K562 (cell line): Measurements from ENCODE around the gene INTS1. TPM values are rescaled to one million over a fixed set of nuclear protein-coding genes. Genes with fewer than 3 reads are reported as not detected.
"Not testable (repeated sequence)": the region's sequence is repeated elsewhere in the genome, so short reads cannot be mapped to it uniquely, and the experiment has no call there.

ENCODE experiments used
- ATAC-seq: fragments of 200-7000 bp; cut with Tn5 transposase; 3 replicates; pipeline ENCODE4 v1.9.1; 2020; ENCODE audit warnings: moderate library complexity
- BruUV-seq: library from RNA; stranded (reverse); fragments of 400-500 nt; replicated peaks from 2 replicates; lab custom pipeline; 2021; lab: Mats Ljungman, UMichigan
- CTCF ChIA-PET: fragments of 300-600 bp; formaldehyde crosslinking; extraction: SDS; loops from one replicate; lab custom pipeline; 2021; ENCODE audit warnings: low intra/inter-chr PET ratio; lab: Yijun Ruan, JAX
- POLR2A ChIA-PET: fragments of 300-600, 350-650 bp; sonication (Branson Sonifier 250); formaldehyde crosslinking; extraction: SDS; loops from one replicate; lab custom pipeline; 2021; ENCODE audit warnings: antibody characterized with exemption, inconsistent platforms; lab: Yijun Ruan, JAX
- DNase-seq, 4 experiments: peaks; one replicate each; pipeline versions ENCODE4 v3.0.0 to v3.0.0-alpha.2; 2011 to 2018; ENCODE audit warnings: low spot score in 3 of 4, mixed read lengths in 3 of 4; ENCODE audit errors: extremely low read depth in 1 of 4
- FAIRE-seq: peaks from 2 replicates; lab custom pipeline; 2011; peaks lifted over from hg19 to GRCh38; lab: Jason Lieb, UNC
- H2AFZ ChIP-seq: 2 replicates; pipeline ENCODE4 v1.6.0; 2011; ENCODE audit warnings: low read depth, low read length, control low read depth, inconsistent platforms
- H3K27ac ChIP-seq: fragments of 200-600 bp; 3 replicates; pipeline ENCODE4 v1.8.0; 2011; ENCODE audit warnings: low read depth, mild to moderate bottlenecking, control low read depth, inconsistent platforms, low read length, moderate library complexity, mixed read lengths; ENCODE audit errors: extremely low read depth
- H3K27me3 ChIP-seq, 2 experiments: fragments of 300-600 bp in 1 of 2; 2 replicates in 1 of 2; 3 replicates in 1 of 2; pipeline versions ENCODE4 v1.6.0 to v1.8.0; 2011; ENCODE audit warnings: inconsistent platforms in 2 of 2, low read length in 2 of 2, mild to moderate bottlenecking in 1 of 2, mixed read lengths in 1 of 2, moderate library complexity in 1 of 2; ENCODE audit not compliant: control insufficient read depth in 2 of 2, insufficient read depth in 2 of 2
- H3K36me3 ChIP-seq: fragments of 300-600 bp; 3 replicates; pipeline ENCODE4 v1.8.0; 2011; ENCODE audit warnings: mild to moderate bottlenecking, low read length, inconsistent platforms; ENCODE audit not compliant: control insufficient read depth, insufficient read depth
- H3K4me1 ChIP-seq, 2 experiments: fragments of 200-600 bp in 1 of 2; replicated peaks in 1 of 2; 2 replicates in 1 of 2; 3 replicates in 1 of 2; pipeline versions ENCODE4 v1.5.1 to v1.8.0; 2011; ENCODE audit warnings: inconsistent platforms in 2 of 2, low read length in 2 of 2, mild to moderate bottlenecking in 1 of 2, mixed read lengths in 1 of 2, moderate library complexity in 1 of 2; ENCODE audit not compliant: control insufficient read depth in 2 of 2, insufficient read depth in 2 of 2
- H3K4me2 ChIP-seq: 2 replicates; pipeline ENCODE4 v1.6.1; 2011; ENCODE audit warnings: low read length, control low read depth, inconsistent platforms, mixed read lengths; ENCODE audit not compliant: insufficient read depth
- H3K4me3 ChIP-seq: fragments of 200-600 bp; sonication (generic), shearing (Covaris generic); 2 replicates; pipeline ENCODE4 v1.5.1; 2016; ENCODE audit warnings: control low read depth, inconsistent platforms
- H3K79me2 ChIP-seq: fragments of 200-600 bp; 3 replicates; pipeline ENCODE4 v1.8.0; 2011; ENCODE audit warnings: low read length, inconsistent platforms; ENCODE audit not compliant: control insufficient read depth, insufficient read depth
- H3K9ac ChIP-seq, 2 experiments: 2 replicates each; pipeline versions ENCODE4 v1.6.0 to v1.6.1; 2011; ENCODE audit warnings: low read depth in 2 of 2, low read length in 2 of 2, control low read depth in 1 of 2, inconsistent platforms in 1 of 2, mild to moderate bottlenecking in 1 of 2, mixed read lengths in 1 of 2; ENCODE audit not compliant: insufficient read depth in 1 of 2
- H3K9me1 ChIP-seq: one replicate; pipeline ENCODE4 v1.6.0; 2011; ENCODE audit warnings: inconsistent platforms, mild to moderate bottlenecking, low read length, moderate library complexity; ENCODE audit not compliant: control insufficient read depth, insufficient read depth
- H3K9me3 ChIP-seq: replicated peaks from 2 replicates; pipeline ENCODE4 v1.5.1; 2011; ENCODE audit warnings: low read depth, low read length, inconsistent platforms; ENCODE audit not compliant: control insufficient read depth, insufficient read depth
- H4K20me1 ChIP-seq: replicated peaks from 2 replicates; pipeline ENCODE4 v1.6.1; 2011; ENCODE audit warnings: low read length, inconsistent platforms, mixed read lengths; ENCODE audit not compliant: control insufficient read depth, insufficient read depth
- EP300 ChIP-seq: IDR thresholded peaks from 2 replicates; pipeline ENCODE4 v1.6.1; 2012; ENCODE audit warnings: low read length, improper control_type of control experiment
- HDAC2 ChIP-seq: fragments of 450-650 bp; IDR thresholded peaks from 2 replicates; pipeline ENCODE4 v1.6.1; 2016; ENCODE audit warnings: mild to moderate bottlenecking
- HNRNPL ChIP-seq: fragments of 200-400 bp; formaldehyde crosslinking; IDR thresholded peaks from 2 replicates; pipeline ENCODE4 v1.6.1; 2017; ENCODE audit warnings: low read depth, mild to moderate bottlenecking, low read length
- PCBP1 ChIP-seq: fragments of 200-400 bp; formaldehyde crosslinking; IDR thresholded peaks from 2 replicates; pipeline ENCODE4 v1.6.1; 2018; ENCODE audit warnings: mild to moderate bottlenecking, low read depth, low read length; ENCODE audit not compliant: poor library complexity, severe bottlenecking
- POLR2G ChIP-seq: fragments of 200-400 bp; formaldehyde crosslinking; IDR thresholded peaks from 2 replicates; pipeline ENCODE4 v1.6.1; 2017; ENCODE audit warnings: low read depth, mild to moderate bottlenecking, antibody characterized with exemption, low read length, moderate library complexity
- RBFOX2 ChIP-seq: fragments of 200-400 bp; formaldehyde crosslinking; IDR thresholded peaks from 2 replicates; pipeline ENCODE4 v1.6.1; 2017; ENCODE audit warnings: low read depth, mild to moderate bottlenecking, low read length, moderate library complexity
- VEZF1 ChIP-seq: fragments of 200-800 bp; sonication (Bioruptor generic); IDR thresholded peaks from 2 replicates; pipeline ENCODE4 v1.6.1; 2017; ENCODE audit warnings: missing genetic modification characterization, missing compliant biosample characterization
- ZBTB33 ChIP-seq: sonication (generic); formaldehyde crosslinking; IDR thresholded peaks from 2 replicates; pipeline ENCODE4 v1.8.1; 2023; ENCODE audit warnings: mild to moderate bottlenecking, missing genetic modification reagents
- ZNF143 ChIP-seq: sonication (generic); formaldehyde crosslinking; IDR thresholded peaks from 2 replicates; pipeline ENCODE4 v1.9.0; 2022; ENCODE audit warnings: mild to moderate bottlenecking, missing genetic modification reagents
- WGBS: fragments of 100-300 bp; shearing (Covaris generic); methylation state at CpG from one replicate; pipeline ENCODE4 v1.1.6; 2016; ENCODE audit warnings: low coverage, mixed read lengths; ENCODE audit not compliant: insufficient coverage; ENCODE audit errors: missing lambda C conversion rate; 5-methylcytosine and 5-hydroxymethylcytosine counted together
- in situ Hi-C: fragments of 300-500 bp; cut with MboI; formaldehyde crosslinking; loops from 4 replicates; pipeline ENCODE4 v1.15.0; 2018; ENCODE audit warnings: inconsistent platforms, mixed read lengths
- intact Hi-C: fragments of 100-400 bp; cut with micrococcal nuclease; formaldehyde crosslinking; loops from 2 replicates; pipeline ENCODE4 v1.14.2; 2022
- polyA plus RNA-seq, 8 experiments: library from polyadenylated mRNA; depleted of rRNA in 4 of 8; stranded (reverse) in 5 of 8; unstranded in 3 of 8; fragments of >200 nt; fragmentation: Nextera tagmentation in 2 of 8; fragmentation: Illumina TruSeq in 1 of 8; extraction: Ambion mirVana in 2 of 8; extraction: Trizol in 1 of 8; gene quantifications; 2 replicates each; pipeline versions ENCODE4 v1.2.1 to v1.2.3, GENCODE V29; 2011 to 2014; ENCODE audit warnings: inconsistent platforms in 1 of 8, missing spikeins in 1 of 8
- total RNA-seq, 7 experiments: library from RNA; depleted of rRNA in 6 of 7; stranded (reverse); fragments of >200 nt in 6 of 7; fragmentation: Illumina TruSeq in 2 of 7; extraction: Trizol in 2 of 7; gene quantifications; 2 replicates each; pipeline versions ENCODE4 v1.2.1 to v1.2.3, GENCODE V29; 2011 to 2021; ENCODE audit warnings: low replicate concordance in 1 of 7

The INTS1 gene
- total and polyA plus RNA-seq, 9 of the 15 experiments (the other 6 are each of a cell fraction or from before 2014, with no cell fraction given), result 0.34 to 119 (median 18.5) TPM

DNA sequence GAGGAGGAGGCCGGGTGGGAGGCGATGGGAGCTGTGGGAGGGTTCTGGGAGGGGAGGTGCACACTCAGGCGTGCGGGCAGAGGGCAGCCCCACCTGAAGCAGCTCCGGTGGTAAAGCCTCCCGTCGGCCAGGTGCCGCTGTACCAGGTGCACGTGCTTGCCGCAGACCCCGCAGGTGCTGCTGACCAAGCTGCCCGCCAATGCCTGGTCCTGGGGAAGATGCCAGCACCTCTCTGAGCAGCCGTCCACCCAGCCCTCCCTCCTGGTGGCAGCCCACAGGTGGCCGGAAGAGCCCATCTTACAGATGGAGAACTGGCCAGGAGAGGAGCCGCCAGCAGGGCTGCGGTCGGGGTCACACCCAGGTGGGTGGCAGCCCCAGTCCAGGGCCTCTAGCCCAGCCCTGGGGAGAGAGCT lies 57.6 kb downstream of the INTS1 start (continued):
- no peak for TF ChIP-seq ZNF143 (CRISPR knock-in tag)
- TF ChIP-seq HNRNPL, result peak; percentile 34; the same call in 1 of the 2 replicates
- 0 out of 2 replicates have a peak, but pooled peaks have one; percentile 26 for TF ChIP-seq RBFOX2
- TF ChIP-seq EP300, result no peak
- TF ChIP-seq HDAC2, result no peak
- peak; percentile 45; the same call in 1 of the 2 replicates for TF ChIP-seq POLR2G
- TF ChIP-seq PCBP1, result peak; percentile 83
- peak; percentile 59 for TF ChIP-seq ZBTB33 (CRISPR knock-in tag)

DNA sequence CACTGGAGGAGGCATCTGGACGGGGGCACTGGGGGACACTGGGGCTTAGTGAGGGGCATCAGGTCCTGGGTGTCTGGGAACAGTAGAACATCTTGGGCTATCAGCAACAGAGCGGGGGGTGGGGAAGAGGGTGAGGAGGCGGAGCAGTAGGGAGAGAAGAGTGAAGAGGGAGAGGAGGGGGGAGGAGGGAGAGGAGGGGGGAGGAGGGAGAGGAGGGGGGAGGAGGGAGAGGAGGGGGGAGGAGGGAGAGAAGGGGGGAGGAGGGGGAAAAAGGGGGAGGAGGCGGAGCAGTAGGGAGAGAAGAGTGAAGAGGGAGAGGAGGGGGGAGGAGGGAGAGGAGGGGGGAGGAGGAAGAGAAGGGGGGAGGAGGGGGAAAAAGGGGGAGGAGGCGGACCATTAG lies 58.2 kb downstream of the INTS1 start:
- BruUV-seq, H2AFZ ChIP-seq, H3K27ac ChIP-seq, H3K4me2 ChIP-seq, H3K27me3 ChIP-seq, FAIRE-seq, H4K20me1 ChIP-seq, POLR2A ChIA-PET, H3K9me1 ChIP-seq, ATAC-seq, in situ Hi-C loops, H3K79me2 ChIP-seq, H3K9me3 ChIP-seq, intact Hi-C loops, CTCF ChIA-PET, H3K4me3 ChIP-seq: not testable (repeated sequence)
- DNase-seq, result peak in 2 of 4 experiments; percentile 29 to 59
- TF ChIP-seq PCBP1 (peak; percentile 11), VEZF1 (CRISPR knock-in tag) (peak; percentile 35; the same call in 1 of the 2 replicates)
- peaks cover 75% of the 10 kb centered on the region; the same call in 1 of the 3 replicates for H3K36me3 ChIP-seq
- H3K4me1 ChIP-seq, result peaks cover 0 to 76% of the 10 kb centered on the region in 2 experiments; a peak in 2 of 5 replicates
- 100% methylated on average over 1 of the region's 5 CpGs for WGBS
- H3K9ac ChIP-seq, result peak overlapping the region in 1 of 2 experiments; percentile 28; a peak in 2 of 4 replicates
